SK-N-SH treated with all-trans-retinoic acid at 6 μM for 48 hours (cell line): ENCODE data around the gene LRRC7.

Experiments
- ATAC-seq: fragments of 200-7000 bp; cut with Tn5 transposase; 3 replicates; pipeline ENCODE4 v1.9.1; 2020; ENCODE audit warnings: mild to moderate bottlenecking, moderate library complexity
- CREB5 ChIP-seq: fragments of 250-450 bp; sonication (Bioruptor Pico); IDR thresholded peaks from 2 replicates; pipeline ENCODE4 v1.5.1; 2020; ENCODE audit warnings: low read depth, mild to moderate bottlenecking, moderate library complexity
- CSRNP3 ChIP-seq: fragments of 250-450 bp; sonication (Bioruptor Pico); IDR thresholded peaks from 2 replicates; pipeline ENCODE4 v1.5.1; 2021; ENCODE audit warnings: mild to moderate bottlenecking, moderate library complexity
- GLIS3 ChIP-seq: fragments of 250-450 bp; sonication (Bioruptor Pico); IDR thresholded peaks from 2 replicates; pipeline ENCODE4 v1.5.0; 2020; ENCODE audit warnings: mild to moderate bottlenecking, moderate library complexity
- ISL1 ChIP-seq: fragments of 250-450 bp; sonication (Bioruptor Pico); IDR thresholded peaks from 2 replicates; pipeline ENCODE4 v2.1.2; 2022; ENCODE audit warnings: mild to moderate bottlenecking, moderate library complexity
- OSR1 ChIP-seq: fragments of 250-450 bp; sonication (Bioruptor Pico); IDR thresholded peaks from 2 replicates; pipeline ENCODE4 v1.8.0; 2022; ENCODE audit warnings: moderate library complexity, mild to moderate bottlenecking, inconsistent platforms
- PATZ1 ChIP-seq: fragments of 250-450 bp; sonication (Bioruptor Pico); IDR thresholded peaks from 2 replicates; pipeline ENCODE4 v1.8.0; 2020; ENCODE audit warnings: mild to moderate bottlenecking, moderate library complexity, borderline replicate concordance
- POU6F1 ChIP-seq: fragments of 250-450 bp; sonication (Bioruptor Pico); IDR thresholded peaks from 2 replicates; pipeline ENCODE4 v1.8.0; 2021; ENCODE audit warnings: low read depth, mild to moderate bottlenecking, moderate library complexity, borderline replicate concordance
- PPARA ChIP-seq: fragments of 250-450 bp; sonication (Bioruptor Pico); IDR thresholded peaks from 2 replicates; pipeline ENCODE4 v1.5.0; 2020; ENCODE audit warnings: mild to moderate bottlenecking, borderline replicate concordance
- TCF4 ChIP-seq: fragments of 250-450 bp; sonication (Bioruptor Pico); IDR thresholded peaks from 2 replicates; pipeline ENCODE4 v1.8.0; 2021; ENCODE audit warnings: mild to moderate bottlenecking, moderate library complexity, borderline replicate concordance
- TOX ChIP-seq: fragments of 250-450 bp; sonication (Bioruptor Pico); IDR thresholded peaks from 2 replicates; pipeline ENCODE4 v1.8.0; 2021; ENCODE audit warnings: mild to moderate bottlenecking, moderate library complexity, borderline replicate concordance
- TSHZ2 ChIP-seq: fragments of 250-450 bp; sonication (Bioruptor Pico); IDR thresholded peaks from 2 replicates; pipeline ENCODE4 v1.5.0; 2020; ENCODE audit warnings: mild to moderate bottlenecking, moderate library complexity
- ZFP3 ChIP-seq: fragments of 250-450 bp; sonication (Bioruptor Pico); IDR thresholded peaks from 2 replicates; pipeline ENCODE4 v1.5.0; 2020; ENCODE audit warnings: mild to moderate bottlenecking, moderate library complexity
- ZFP30 ChIP-seq: fragments of 450-650 bp; formaldehyde crosslinking; IDR thresholded peaks from 2 replicates; pipeline ENCODE4 v1.5.0; 2022; ENCODE audit warnings: mild to moderate bottlenecking, moderate library complexity
- ZNF565 ChIP-seq: fragments of 450-650 bp; formaldehyde crosslinking; conservative IDR thresholded peaks from 2 replicates; pipeline ENCODE4 v1.5.0; 2020; ENCODE audit warnings: low read depth, mild to moderate bottlenecking, moderate library complexity
- ZNF70 ChIP-seq: fragments of 450-650 bp; formaldehyde crosslinking; IDR thresholded peaks from 2 replicates; pipeline ENCODE4 v1.5.0; 2020; ENCODE audit warnings: mild to moderate bottlenecking, moderate library complexity

LRRC7 gene

GRCh38 chr1:69898403-69898947 is 330.8 kb downstream of the LRRC7 start:
- no peak for ATAC-seq
- TF ChIP-seq ZFP3 (no peak), TCF4 (CRISPR knock-in tag) (peak; percentile 42; the same call in 1 of the 2 replicates), TSHZ2 (CRISPR knock-in tag) (peak; percentile 39; the same call in 1 of the 2 replicates), ZFP30 (CRISPR knock-in tag) (no peak)

GRCh38 chr1:69911301-69911801 is 343.6 kb downstream of the LRRC7 start:
- TF ChIP-seq TSHZ2 (CRISPR knock-in tag) (no peak), ZFP3 (no peak), CREB5 (CRISPR knock-in tag) (no peak), ZNF70 (CRISPR knock-in tag) (no peak), ZNF565 (no peak), TCF4 (CRISPR knock-in tag) (no peak), GLIS3 (CRISPR knock-in tag) (no peak), OSR1 (CRISPR knock-in tag) (no peak), ISL1 (peak; percentile 90), TOX (CRISPR knock-in tag) (no peak), PPARA (CRISPR knock-in tag) (no peak), CSRNP3 (no peak), POU6F1 (peak; percentile 91; the same call in 1 of the 2 replicates)
- peak; percentile 69 for ATAC-seq

GRCh38 chr1:69913977-69914376 is 346.3 kb downstream of the LRRC7 start:
- TF ChIP-seq ZFP30 (CRISPR knock-in tag), result no peak
- TF ChIP-seq ISL1, result peak; percentile 79
- ATAC-seq, result peak; percentile 57

- TF ChIP-seq ZNF70 (CRISPR knock-in tag) (no peak), PATZ1 (CRISPR knock-in tag) (no peak), GLIS3 (CRISPR knock-in tag) (no peak)
- ATAC-seq, result peak; percentile 46; the same call in 2 of the 3 replicates
Measured at GRCh38 chr1:69914976-69915765, 347.4 kb downstream of the LRRC7 start.
